ENCODE results near the gene TEX44.
"Not testable (repeated sequence)": the region's sequence is repeated elsewhere in the genome, so short reads cannot be mapped to it uniquely, and the experiment has no call there.

The TEX44 gene

GRCh38 chr2:231573698-231574421, 18.8 kb upstream of the TEX44 start:
- Histone ChIP-seq H3K4me1 (ENCODE audit: control insufficient read depth in 1 of 2, insufficient read depth in 2 of 2, low read length in 2 of 2) (no peaks in the 10 kb centered on the region), H3K27ac (ENCODE audit: low read length) (no peak overlapping the region), H3K9me3 (ENCODE audit: control insufficient read depth in 1 of 2, low read length in 2 of 2) (no peaks in the 10 kb centered on the region), H3K36me3 (ENCODE audit: control insufficient read depth in 1 of 2, insufficient read depth in 2 of 2, low read length in 2 of 2) (no peaks in the 10 kb centered on the region), H3K27me3 (ENCODE audit: low read depth, low read length) (no peaks in the 10 kb centered on the region), H3K4me3 (ENCODE audit: low read depth in 1 of 2, low read length in 2 of 2) (no peak overlapping the region)

GRCh38 chr2:231575612-231576256, 16.9 kb upstream of the TEX44 start:
- no peak overlapping the region for H3K27ac ChIP-seq (ENCODE audit: low read length)
- no peak overlapping the region for H3K4me3 ChIP-seq (ENCODE audit: low read depth in 1 of 2, low read length in 2 of 2)
- H3K27me3 ChIP-seq (ENCODE audit: low read depth, low read length) = no peaks in the 10 kb centered on the region
- no peaks in the 10 kb centered on the region for H3K36me3 ChIP-seq (ENCODE audit: control insufficient read depth in 1 of 2, insufficient read depth in 2 of 2, low read length in 2 of 2)
- H3K9me3 ChIP-seq (ENCODE audit: control insufficient read depth in 1 of 2, low read length in 2 of 2) = no peaks in the 10 kb centered on the region
- H3K4me1 ChIP-seq (ENCODE audit: control insufficient read depth in 1 of 2, insufficient read depth in 2 of 2, low read length in 2 of 2) = no peaks in the 10 kb centered on the region

GRCh38 chr2:231576465-231576864, 16.2 kb upstream of the TEX44 start:
- Histone ChIP-seq H3K27me3 (ENCODE audit: low read depth, low read length) (no peaks in the 10 kb centered on the region), H3K4me3 (ENCODE audit: low read depth in 1 of 2, low read length in 2 of 2) (no peak overlapping the region), H3K27ac (ENCODE audit: low read length) (no peak overlapping the region), H3K4me1 (ENCODE audit: control insufficient read depth in 1 of 2, insufficient read depth in 2 of 2, low read length in 2 of 2) (no peaks in the 10 kb centered on the region), H3K9me3 (ENCODE audit: control insufficient read depth in 1 of 2, low read length in 2 of 2) (no peaks in the 10 kb centered on the region), H3K36me3 (ENCODE audit: control insufficient read depth in 1 of 2, insufficient read depth in 2 of 2, low read length in 2 of 2) (no peaks in the 10 kb centered on the region)

GRCh38 chr2:231578655-231579054, 14.0 kb upstream of the TEX44 start:
- not testable (repeated sequence) for H3K4me3 ChIP-seq (ENCODE audit: low read depth in 1 of 2, low read length in 2 of 2); H3K9me3 ChIP-seq (ENCODE audit: control insufficient read depth in 1 of 2, low read length in 2 of 2); H3K27me3 ChIP-seq (ENCODE audit: low read depth, low read length); H3K27ac ChIP-seq (ENCODE audit: low read length); H3K36me3 ChIP-seq (ENCODE audit: control insufficient read depth in 1 of 2, insufficient read depth in 2 of 2, low read length in 2 of 2); H3K4me1 ChIP-seq (ENCODE audit: control insufficient read depth in 1 of 2, insufficient read depth in 2 of 2, low read length in 2 of 2)

- Histone ChIP-seq H3K27ac (ENCODE audit: low read length) (no peak overlapping the region), H3K36me3 (ENCODE audit: control insufficient read depth in 1 of 2, insufficient read depth in 2 of 2, low read length in 2 of 2) (no peaks in the 10 kb centered on the region), H3K27me3 (ENCODE audit: low read depth, low read length) (no peaks in the 10 kb centered on the region), H3K4me3 (ENCODE audit: low read depth in 1 of 2, low read length in 2 of 2) (no peak overlapping the region), H3K4me1 (ENCODE audit: control insufficient read depth in 1 of 2, insufficient read depth in 2 of 2, low read length in 2 of 2) (no peaks in the 10 kb centered on the region), H3K9me3 (ENCODE audit: control insufficient read depth in 1 of 2, low read length in 2 of 2) (no peaks in the 10 kb centered on the region)
Measured at GRCh38 chr2:231579560-231579959, 13.1 kb upstream of the TEX44 start.

- no peaks in the 10 kb centered on the region for H3K36me3 ChIP-seq (ENCODE audit: control insufficient read depth in 1 of 2, insufficient read depth in 2 of 2, low read length in 2 of 2)
- H3K4me1 ChIP-seq (ENCODE audit: control insufficient read depth in 1 of 2, insufficient read depth in 2 of 2, low read length in 2 of 2) = no peaks in the 10 kb centered on the region
- no peak overlapping the region for H3K27ac ChIP-seq (ENCODE audit: low read length)
- no peaks in the 10 kb centered on the region for H3K9me3 ChIP-seq (ENCODE audit: control insufficient read depth in 1 of 2, low read length in 2 of 2)
- H3K4me3 ChIP-seq (ENCODE audit: low read depth in 1 of 2, low read length in 2 of 2) = no peak overlapping the region
- H3K27me3 ChIP-seq (ENCODE audit: low read depth, low read length) = no peaks in the 10 kb centered on the region
Measured at GRCh38 chr2:231581328-231581727, 11.3 kb upstream of the TEX44 start.

GRCh38 chr2:231583982-231584381, 8.7 kb upstream of the TEX44 start:
- H3K36me3 ChIP-seq (ENCODE audit: control insufficient read depth in 1 of 2, insufficient read depth in 2 of 2, low read length in 2 of 2) = no peaks in the 10 kb centered on the region
- no peak overlapping the region for H3K27ac ChIP-seq (ENCODE audit: low read length)
- H3K27me3 ChIP-seq (ENCODE audit: low read depth, low read length) = no peaks in the 10 kb centered on the region
- no peak overlapping the region for H3K4me3 ChIP-seq (ENCODE audit: low read depth in 1 of 2, low read length in 2 of 2)
- H3K4me1 ChIP-seq (ENCODE audit: control insufficient read depth in 1 of 2, insufficient read depth in 2 of 2, low read length in 2 of 2) = no peaks in the 10 kb centered on the region
- H3K9me3 ChIP-seq (ENCODE audit: control insufficient read depth in 1 of 2, low read length in 2 of 2) = no peaks in the 10 kb centered on the region

GRCh38 chr2:231587744-231588143, 4.9 kb upstream of the TEX44 start:
- H3K9me3 ChIP-seq (ENCODE audit: control insufficient read depth in 1 of 2, low read length in 2 of 2); H3K27me3 ChIP-seq (ENCODE audit: low read depth, low read length); H3K4me1 ChIP-seq (ENCODE audit: control insufficient read depth in 1 of 2, insufficient read depth in 2 of 2, low read length in 2 of 2); H3K36me3 ChIP-seq (ENCODE audit: control insufficient read depth in 1 of 2, insufficient read depth in 2 of 2, low read length in 2 of 2); H3K4me3 ChIP-seq (ENCODE audit: low read depth in 1 of 2, low read length in 2 of 2); H3K27ac ChIP-seq (ENCODE audit: low read length): not testable (repeated sequence)

GRCh38 chr2:231589656-231590055, 3.0 kb upstream of the TEX44 start:
- H3K27ac ChIP-seq (ENCODE audit: low read length) = no peak overlapping the region

GRCh38 chr2:231590614-231591013, 2.0 kb upstream of the TEX44 start:
- H3K4me3 ChIP-seq (ENCODE audit: low read depth in 1 of 2, low read length in 2 of 2) = no peak overlapping the region
- no peaks in the 10 kb centered on the region for H3K27me3 ChIP-seq (ENCODE audit: low read depth, low read length)
- H3K27ac ChIP-seq (ENCODE audit: low read length) = no peak overlapping the region
- H3K4me1 ChIP-seq (ENCODE audit: control insufficient read depth in 1 of 2, insufficient read depth in 2 of 2, low read length in 2 of 2) = no peaks in the 10 kb centered on the region
- H3K36me3 ChIP-seq (ENCODE audit: control insufficient read depth in 1 of 2, insufficient read depth in 2 of 2, low read length in 2 of 2) = no peaks in the 10 kb centered on the region
- no peaks in the 10 kb centered on the region for H3K9me3 ChIP-seq (ENCODE audit: control insufficient read depth in 1 of 2, low read length in 2 of 2)

More at GRCh38 chr2:231589656-231590055, 3.0 kb upstream of the TEX44 start:
- Histone ChIP-seq H3K27me3 (ENCODE audit: low read depth, low read length) (no peaks in the 10 kb centered on the region), H3K9me3 (ENCODE audit: control insufficient read depth in 1 of 2, low read length in 2 of 2) (no peaks in the 10 kb centered on the region), H3K4me1 (ENCODE audit: control insufficient read depth in 1 of 2, insufficient read depth in 2 of 2, low read length in 2 of 2) (no peaks in the 10 kb centered on the region), H3K36me3 (ENCODE audit: control insufficient read depth in 1 of 2, insufficient read depth in 2 of 2, low read length in 2 of 2) (no peaks in the 10 kb centered on the region), H3K4me3 (ENCODE audit: low read depth in 1 of 2, low read length in 2 of 2) (no peak overlapping the region)

- H3K36me3 ChIP-seq (ENCODE audit: control insufficient read depth in 1 of 2, insufficient read depth in 2 of 2, low read length in 2 of 2) = no peaks in the 10 kb centered on the region
- no peak overlapping the region for H3K4me3 ChIP-seq (ENCODE audit: low read depth in 1 of 2, low read length in 2 of 2)
- no peaks in the 10 kb centered on the region for H3K9me3 ChIP-seq (ENCODE audit: control insufficient read depth in 1 of 2, low read length in 2 of 2)
- H3K27me3 ChIP-seq (ENCODE audit: low read depth, low read length) = no peaks in the 10 kb centered on the region
- no peaks in the 10 kb centered on the region for H3K4me1 ChIP-seq (ENCODE audit: control insufficient read depth in 1 of 2, insufficient read depth in 2 of 2, low read length in 2 of 2)
- no peak overlapping the region for H3K27ac ChIP-seq (ENCODE audit: low read length)
Measured at GRCh38 chr2:231593666-231594065, 1.0 kb downstream of the TEX44 start.

All from muscle layer of duodenum (tissue), 2 donors.